GM18873 (cell line): ENCODE measurements around the gene TMEM244.
"Not testable (repeated sequence)": the region's sequence is repeated elsewhere in the genome, so short reads cannot be mapped to it uniquely, and the experiment has no call there.

ENCODE experiments used
- ATAC-seq: cut with Tn5 transposase; IDR thresholded peaks from one replicate; pipeline ENCODE4 v1.9.1; 2021; ENCODE audit warnings: mild to moderate bottlenecking, moderate library complexity, moderate number of reproducible peaks; ENCODE audit not compliant: unreplicated experiment, low FRiP score

TMEM244 gene

DNA sequence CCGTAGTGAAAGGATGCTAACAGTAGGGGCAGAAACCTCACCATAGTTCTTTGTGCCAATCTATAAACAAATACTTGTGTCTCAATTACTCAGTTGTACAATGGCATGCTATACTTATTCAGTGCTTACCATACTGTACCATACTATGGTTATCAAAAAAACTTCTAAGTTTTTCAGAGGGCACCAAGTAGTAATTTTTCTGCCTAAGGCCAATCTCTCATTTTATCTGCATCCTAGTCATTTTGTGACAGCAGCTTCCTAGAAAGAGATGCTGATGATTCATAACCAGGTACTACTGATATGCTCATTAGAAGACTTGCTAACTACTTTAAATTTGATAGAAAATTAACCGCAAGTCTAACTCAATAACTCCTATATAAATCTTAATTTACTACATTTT is 42.9 kb downstream of the TMEM244 start:
- no peak for ATAC-seq

DNA sequence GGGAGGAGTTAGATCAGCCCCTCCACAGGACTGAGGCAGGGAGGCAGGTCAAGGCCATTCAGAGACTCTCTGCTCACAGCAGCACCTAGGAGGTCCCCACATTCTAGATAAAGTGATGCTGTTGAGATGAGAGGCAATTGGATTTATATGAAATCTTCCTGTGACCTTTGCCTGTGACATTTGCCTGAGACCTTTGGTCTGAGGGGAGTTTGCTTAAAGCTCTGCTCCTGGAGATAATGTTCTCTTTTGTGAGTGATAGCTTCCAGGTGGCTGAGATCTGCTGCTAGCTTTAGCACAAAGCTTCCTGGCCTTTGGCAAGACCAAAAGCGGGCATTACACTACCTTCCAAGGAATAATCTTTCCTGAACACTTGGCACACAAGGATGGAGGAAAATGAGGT is 43.3 kb downstream of the TMEM244 start:
- ATAC-seq: no peak

GRCh38 chr6:129817332-129817731 is 43.8 kb downstream of the TMEM244 start:
- ATAC-seq: no peak

DNA sequence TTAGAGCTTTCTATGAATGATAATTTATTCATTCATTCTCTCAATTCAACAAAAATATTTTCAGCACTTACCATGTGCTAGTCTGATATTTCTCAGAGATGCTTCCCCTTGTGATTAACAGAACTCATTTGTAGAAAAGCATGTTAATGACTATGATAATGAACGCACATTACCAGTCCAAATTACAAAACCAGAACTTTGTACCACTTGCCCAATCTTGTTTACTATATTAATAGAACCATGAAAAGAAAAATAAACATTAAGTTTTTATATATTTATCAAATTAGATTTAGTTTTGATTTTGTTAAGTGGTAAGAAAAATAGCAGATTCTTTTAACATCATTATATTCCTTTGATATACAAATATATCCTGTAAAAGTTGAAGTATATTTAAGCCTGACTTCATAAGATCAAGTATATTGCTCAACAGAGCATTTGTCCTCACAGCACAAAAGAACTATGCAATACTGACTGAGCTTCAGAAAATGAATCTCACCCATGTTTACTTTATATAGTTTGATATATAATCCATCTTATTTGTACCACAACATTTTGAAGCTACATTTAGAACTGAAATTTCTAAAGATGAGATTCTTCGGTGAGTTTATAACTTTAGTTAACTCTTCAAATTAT is 48.9 kb downstream of the TMEM244 start:
- no peak for ATAC-seq

DNA sequence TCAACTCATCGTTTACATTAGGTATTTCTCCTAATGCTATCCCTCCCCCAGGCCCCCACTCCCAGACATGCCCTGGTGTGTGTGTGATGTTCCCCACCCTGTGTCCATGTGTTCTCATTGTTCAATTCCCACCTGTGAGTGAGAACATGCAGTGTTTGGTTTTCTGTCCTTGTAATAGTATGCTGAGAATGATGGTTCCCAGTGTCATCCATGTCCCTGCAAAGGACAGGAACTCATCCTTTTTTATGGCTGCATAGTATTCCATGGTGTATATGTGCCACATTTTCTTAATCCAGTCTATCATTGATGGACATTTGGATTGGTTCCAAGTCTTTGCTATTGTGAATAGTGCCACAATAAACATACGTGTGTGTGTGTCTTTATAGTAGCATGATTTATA is 54.0 kb downstream of the TMEM244 start:
- ATAC-seq: not testable (repeated sequence)

- not testable (repeated sequence) for ATAC-seq
These were observed 58.2 kb downstream of the TMEM244 start for GRCh38 chr6:129802920-129803319.

DNA sequence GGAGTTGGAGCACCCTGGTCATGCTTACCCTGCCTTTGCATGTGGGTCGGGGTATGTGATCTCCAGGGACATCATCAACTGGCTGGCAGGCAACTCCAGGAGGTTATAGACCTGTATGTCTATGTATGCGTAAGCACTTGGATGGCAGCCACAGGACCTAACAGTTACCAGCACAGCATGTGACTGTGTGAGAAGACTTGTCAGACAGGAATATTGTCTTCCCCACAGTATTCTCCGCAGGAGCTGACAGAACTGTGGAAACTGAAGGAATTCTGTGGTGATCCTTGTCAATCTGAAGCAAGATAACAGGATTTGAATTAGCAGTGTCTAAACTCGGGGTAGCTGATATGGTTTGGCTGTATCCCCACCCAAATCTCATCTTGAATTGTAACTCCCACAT is 59.2 kb downstream of the TMEM244 start:
- no peak for ATAC-seq

GRCh38 chr6:129795261-129795660 is 65.9 kb downstream of the TMEM244 start:
- no peak for ATAC-seq

DNA sequence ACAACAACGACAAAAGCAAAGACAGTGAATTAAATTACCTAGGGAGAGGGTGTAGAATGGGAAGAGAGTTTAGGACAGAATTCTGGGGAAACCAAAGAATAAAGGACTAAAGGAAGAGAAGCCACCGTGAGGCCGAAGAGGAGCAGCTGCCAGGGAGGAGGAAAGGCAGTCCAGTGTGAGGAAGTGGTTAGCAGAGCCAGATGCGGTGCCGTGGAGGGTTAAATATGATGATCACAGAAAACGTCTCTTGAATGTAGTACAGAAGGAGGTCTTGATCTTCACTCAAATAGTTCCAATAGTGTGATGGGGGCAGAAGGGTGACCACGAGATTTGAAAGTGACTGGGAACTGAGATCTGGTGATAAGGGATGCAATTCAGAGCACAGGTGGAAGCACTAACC is 67.7 kb downstream of the TMEM244 start:
- ATAC-seq: no peak

- ATAC-seq: no peak
These were observed 69.1 kb downstream of the TMEM244 start for GRCh38 chr6:129792049-129792448.

- ATAC-seq: no peak
These were observed 70.3 kb downstream of the TMEM244 start for GRCh38 chr6:129790785-129791184.

DNA sequence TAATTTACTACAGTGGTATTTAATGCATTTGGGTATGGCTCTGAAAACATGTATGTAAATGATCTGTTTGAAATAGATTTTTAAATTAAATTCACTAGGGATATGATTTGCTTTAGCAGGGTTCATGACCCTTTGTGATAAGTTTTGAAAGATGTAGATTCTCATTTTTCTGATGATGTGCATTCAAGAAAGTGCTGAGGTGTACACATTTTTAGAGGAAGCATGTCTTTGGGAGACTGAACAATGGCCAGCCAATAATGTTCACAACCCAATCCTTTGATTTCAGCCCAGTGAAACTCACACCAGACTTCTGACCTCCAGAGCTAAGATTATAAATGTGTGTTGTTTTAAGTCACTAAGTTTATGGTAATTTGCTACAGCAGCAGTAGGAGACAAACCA is 71.1 kb downstream of the TMEM244 start:
- no peak for ATAC-seq

DNA sequence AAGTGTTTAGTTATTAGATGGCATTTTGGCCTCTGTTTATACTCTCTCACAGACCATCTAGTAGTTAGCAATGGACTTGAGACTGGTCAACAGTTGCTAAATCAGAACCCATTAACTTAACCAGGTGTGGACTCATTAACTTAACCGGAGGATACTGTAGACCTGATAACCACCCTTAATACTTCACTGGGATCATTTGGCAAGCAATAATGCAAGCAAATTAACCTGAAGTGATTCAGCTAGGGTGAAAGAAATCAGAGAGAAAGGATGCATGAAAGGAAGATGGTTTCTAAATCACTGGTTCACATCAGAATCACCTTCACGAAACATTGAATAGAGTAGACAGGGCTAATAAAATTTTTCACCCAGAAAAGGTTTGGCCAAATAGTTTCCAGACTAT is 73.3 kb downstream of the TMEM244 start:
- no peak for ATAC-seq

DNA sequence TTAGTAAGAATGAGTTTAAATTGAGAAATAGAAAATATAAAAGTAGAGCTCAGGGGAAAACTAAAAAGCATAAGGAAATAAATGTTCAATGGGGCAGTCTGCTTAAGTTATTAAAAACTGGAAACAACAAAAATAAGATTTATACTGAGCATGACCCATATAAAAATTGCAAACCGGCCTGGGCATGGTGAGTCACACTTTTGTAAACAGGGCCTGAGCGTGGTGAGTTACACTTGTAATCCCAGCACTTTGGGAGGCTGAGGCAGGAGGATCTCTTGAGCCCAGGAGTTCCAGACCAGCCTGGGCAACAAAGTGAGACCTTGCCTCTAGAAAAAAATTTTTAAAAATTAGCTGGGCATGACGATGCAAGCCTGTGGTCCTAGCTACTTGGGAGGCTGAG is 74.6 kb downstream of the TMEM244 start:
- ATAC-seq: no peak

GRCh38 chr6:129785756-129786135 is 75.4 kb downstream of the TMEM244 start:
- ATAC-seq: no peak

- no peak for ATAC-seq
These were observed 75.9 kb downstream of the TMEM244 start for GRCh38 chr6:129785047-129785755.
